ENCODE measurements around the gene OOSP4A. TPM values are rescaled to one million over a fixed set of nuclear protein-coding genes. Genes with fewer than 3 reads are reported as not detected.

OOSP4A gene
- total RNA-seq = not detected in 2 replicates

DNA sequence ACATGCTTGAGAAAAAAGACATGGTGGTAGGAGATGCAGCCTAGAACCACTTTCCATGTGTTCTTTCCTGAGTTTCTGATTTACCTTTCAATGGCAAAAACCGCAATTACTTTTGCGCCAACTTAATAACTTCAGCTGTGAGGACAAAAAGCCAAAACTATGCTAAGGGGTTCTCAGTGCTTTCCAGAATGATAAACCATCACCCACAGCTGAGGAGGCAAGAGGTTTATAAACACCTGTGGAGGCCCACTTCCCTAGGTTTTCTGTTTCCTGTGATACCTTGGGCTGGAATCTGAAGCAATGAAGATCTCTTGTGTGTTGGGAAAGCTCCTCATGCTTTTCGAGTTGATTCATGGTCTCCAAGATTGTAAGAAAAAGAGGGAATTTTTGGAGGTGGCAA lies at the start of gene OOSP4A:
Gene OOSP4A (plus strand): TSS at position 301 of the 400 bp plus-strand sequence. CDS start 0 bp downstream, at position 301.

GRCh38 chr11:59938132-59938531 lies 25.7 kb upstream of the OOSP4A start, which contains the start of gene OOSP1:
Gene OOSP1 (plus strand): TSS chr11:59938432. CDS start chr11:59938455, 23 bp downstream.

GRCh38 chr11:60016881-60017280 lies 53.0 kb downstream of the OOSP4A start, which contains the start of gene OOSP4B:
Gene OOSP4B (plus strand): TSS chr11:60017181.

Other genes starting within 250 kb of the OOSP4A start
- gene STX3, start 208.7 kb upstream of the OOSP4A start, total RNA-seq = 13.8 and 24.0 TPM in 2 replicates
- 29.0 and 45.1 TPM in 2 replicates for gene MRPL16, start 153.3 kb upstream of the OOSP4A start, total RNA-seq
- gene CBLIF, start 118.5 kb upstream of the OOSP4A start, total RNA-seq = not detected in 2 replicates
- not detected in 2 replicates for gene TCN1, start 97.5 kb upstream of the OOSP4A start, total RNA-seq
- gene OOSP3, start 85.3 kb upstream of the OOSP4A start, total RNA-seq = not detected in 2 replicates
- not detected in 2 replicates for gene OOSP1, start 25.6 kb upstream of the OOSP4A start, total RNA-seq
- gene OOSP4B, start 53.1 kb downstream of the OOSP4A start, total RNA-seq = not detected in 2 replicates
- gene OOSP2, start 76.4 kb downstream of the OOSP4A start, total RNA-seq = not detected in 2 replicates
- gene MS4A3, start 92.6 kb downstream of the OOSP4A start, total RNA-seq = not detected in 2 replicates
- not detected in 2 replicates for gene MS4A2, start 124.6 kb downstream of the OOSP4A start, total RNA-seq
- not detected in 2 replicates for gene MS4A6A, start 219.1 kb downstream of the OOSP4A start, total RNA-seq